T-helper 1 cell treated with Interleukin-12 subunit alpha and Interleukin-12 subunit beta and Interleukin-4 antibody, amounts not matched to agents 30 ng/mL and 1 ng/mL, for 36 hours (primary cell): ENCODE data around the gene SAMD13. TPM values are rescaled to one million over a fixed set of nuclear protein-coding genes. Genes with fewer than 3 reads are reported as not detected.

Experiments used
- total RNA-seq: library from RNA; stranded (reverse); gene quantifications from 2 replicates; pipeline ENCODE4 v1.2.3, GENCODE V29; 2022

SAMD13 gene
- total RNA-seq, 1 donor from 2014 or later = not detected

Other genes with a start within 250 kb of the SAMD13 start
- gene PRKACB, start 157.4 kb upstream of the SAMD13 start, total RNA-seq = 54.5 and 61.6 TPM in 2 replicates
- not detected in 2 replicates for gene DNASE2B, start 96.8 kb downstream of the SAMD13 start, total RNA-seq
- 41.4 and 41.8 TPM in 2 replicates for gene RPF1, start 177.6 kb downstream of the SAMD13 start, total RNA-seq
- gene SPATA1, start 204.7 kb downstream of the SAMD13 start, total RNA-seq = 0.29 and 1.3 TPM in 2 replicates
- gene GNG5, start 204.9 kb downstream of the SAMD13 start, total RNA-seq = 81.6 and 82.7 TPM in 2 replicates